Lower leg skin (tissue), 3 donors: ENCODE measurements around the gene ELF5.

Experiments
- POLR2A ChIP-seq, 2 donors: fragments of 450-650 bp; IDR thresholded peaks; one replicate each; pipeline ENCODE4 v1.6.1; 2016 to 2017; ENCODE audit warnings: antibody characterized with exemption in 2 of 2, mild to moderate bottlenecking in 1 of 2, moderate library complexity in 1 of 2
- TF ChIP-seq, protein P1 (sequence below), 3 donors: fragments of 450-650 bp; IDR thresholded peaks; one replicate each; pipeline ENCODE4 v1.5.1; 2016; ENCODE audit warnings: antibody characterized with exemption in 3 of 3, mild to moderate bottlenecking in 3 of 3, moderate library complexity in 2 of 3

DNA sequence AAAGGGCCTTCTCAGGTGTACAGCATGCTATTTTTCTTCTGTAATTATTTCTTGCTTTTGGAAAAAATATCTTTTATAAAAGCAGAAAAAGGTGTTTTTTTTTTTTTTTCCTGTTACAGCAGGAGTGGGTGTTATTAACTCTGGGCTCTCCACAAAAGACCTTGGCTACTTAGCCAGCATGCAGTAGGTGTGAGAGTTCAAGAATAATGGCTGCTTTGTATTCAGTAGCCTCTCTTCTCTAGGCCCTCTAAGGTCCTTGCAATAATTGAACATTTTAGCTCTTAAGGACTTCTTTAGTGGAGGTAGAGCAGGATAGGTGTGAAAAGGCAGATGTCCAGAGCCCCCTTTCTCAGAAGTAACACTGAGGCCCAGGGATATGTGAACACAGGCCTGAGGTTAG is 3.4 kb downstream of the ELF5 start:
- TF ChIP-seq, protein P1, sequence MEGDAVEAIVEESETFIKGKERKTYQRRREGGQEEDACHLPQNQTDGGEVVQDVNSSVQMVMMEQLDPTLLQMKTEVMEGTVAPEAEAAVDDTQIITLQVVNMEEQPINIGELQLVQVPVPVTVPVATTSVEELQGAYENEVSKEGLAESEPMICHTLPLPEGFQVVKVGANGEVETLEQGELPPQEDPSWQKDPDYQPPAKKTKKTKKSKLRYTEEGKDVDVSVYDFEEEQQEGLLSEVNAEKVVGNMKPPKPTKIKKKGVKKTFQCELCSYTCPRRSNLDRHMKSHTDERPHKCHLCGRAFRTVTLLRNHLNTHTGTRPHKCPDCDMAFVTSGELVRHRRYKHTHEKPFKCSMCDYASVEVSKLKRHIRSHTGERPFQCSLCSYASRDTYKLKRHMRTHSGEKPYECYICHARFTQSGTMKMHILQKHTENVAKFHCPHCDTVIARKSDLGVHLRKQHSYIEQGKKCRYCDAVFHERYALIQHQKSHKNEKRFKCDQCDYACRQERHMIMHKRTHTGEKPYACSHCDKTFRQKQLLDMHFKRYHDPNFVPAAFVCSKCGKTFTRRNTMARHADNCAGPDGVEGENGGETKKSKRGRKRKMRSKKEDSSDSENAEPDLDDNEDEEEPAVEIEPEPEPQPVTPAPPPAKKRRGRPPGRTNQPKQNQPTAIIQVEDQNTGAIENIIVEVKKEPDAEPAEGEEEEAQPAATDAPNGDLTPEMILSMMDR (IDR thresholded peaks at IDR 0.05) = no peak
- TF ChIP-seq POLR2A (IDR thresholded peaks at IDR 0.05) = no peak
